Gastrocnemius medialis (tissue), 4 donors: ENCODE data around the gene CCL11. TPM values are rescaled to one million over a fixed set of nuclear protein-coding genes. Genes with fewer than 3 reads are reported as not detected.

Experiments used
- ATAC-seq, 2 donors: fragments of 150-250 bp; one replicate each; pipeline ENCODE4 v1.9.1; 2016
- DNase-seq, 2 donors: peaks; one replicate each; pipeline ENCODE4 v3.0.0-alpha.2; 2019
- H3K27ac ChIP-seq, 4 donors: fragments of 200-600 bp; sonication (generic); 1 replicate in 1 of 4; 2 replicates in 3 of 4; pipeline ENCODE4 v1.5.1; 2016 to 2018; ENCODE audit warnings: mild to moderate bottlenecking in 2 of 4, moderate library complexity in 1 of 4
- H3K27me3 ChIP-seq, 3 donors: fragments of 200-600 bp; sonication (generic) in 2 of 3; 1 replicate in 1 of 3; 2 replicates in 2 of 3; pipeline versions ENCODE4 v1.5.1 to v1.6.0; 2016 to 2019; ENCODE audit warnings: mild to moderate bottlenecking in 1 of 3, moderate library complexity in 1 of 3
- H3K36me3 ChIP-seq, 2 donors: fragments of 200-600 bp; sonication (generic) in 1 of 2; one replicate each; pipeline ENCODE4 v1.5.1; 2017 to 2018
- H3K4me1 ChIP-seq, 2 donors: fragments of 200-600 bp; sonication (generic) in 1 of 2; one replicate each; pipeline ENCODE4 v1.5.1; 2016 to 2017; ENCODE audit warnings: mild to moderate bottlenecking in 2 of 2
- H3K4me3 ChIP-seq, 4 donors: fragments of 200-600 bp; sonication (generic) in 3 of 4; 1 replicate in 1 of 4; 2 replicates in 3 of 4; pipeline ENCODE4 v1.5.1; 2016 to 2019; ENCODE audit warnings: mild to moderate bottlenecking in 2 of 4
- H3K9me3 ChIP-seq, 3 donors: fragments of 200-600 bp; sonication (generic) in 2 of 3; 1 replicate in 1 of 3; 2 replicates in 2 of 3; pipeline ENCODE4 v1.5.1; 2016 to 2019
- POLR2A ChIP-seq, 2 donors: fragments of 450-650 bp; IDR thresholded peaks; one replicate each; pipeline ENCODE4 v1.6.1; 2017; ENCODE audit warnings: antibody characterized with exemption in 2 of 2, mild to moderate bottlenecking in 2 of 2, moderate library complexity in 2 of 2
- in situ Hi-C, 4 donors: fragments of 200-750 bp; cut with MboI; loops; one replicate each; pipeline versions ENCODE4 v1.15.0 to v1.8.0; 2017; ENCODE audit warnings: low sequenced_read_pairs in 4 of 4
- intact Hi-C: fragments of 100-400 bp; cut with DNase I; formaldehyde crosslinking; loops from one replicate; pipeline ENCODE4 v1.15.1; 2023; ENCODE audit warnings: low total_unique reads
- total RNA-seq, 4 donors: library from RNA; depleted of rRNA; stranded (reverse); fragments of >200 nt; gene quantifications; one replicate each; pipeline versions ENCODE4 v1.1.0 to v1.2.3, GENCODE V29; 2016
- TF ChIP-seq, protein P1 (sequence below), 5 experiments: fragments of 450-650 bp in 3 of 5; fragments of 200-600 bp in 2 of 5; sonication (generic) in 2 of 5; IDR thresholded peaks in 4 of 5; conservative IDR thresholded peaks in 1 of 5; 1 replicate in 4 of 5; 2 replicates in 1 of 5; pipeline ENCODE4 v1.5.1; 2016 to 2019; ENCODE audit warnings: antibody characterized with exemption in 5 of 5, mild to moderate bottlenecking in 3 of 5, moderate library complexity in 3 of 5

The CCL11 gene
- total RNA-seq, 4 donors from 2014 or later = not detected

DNA sequence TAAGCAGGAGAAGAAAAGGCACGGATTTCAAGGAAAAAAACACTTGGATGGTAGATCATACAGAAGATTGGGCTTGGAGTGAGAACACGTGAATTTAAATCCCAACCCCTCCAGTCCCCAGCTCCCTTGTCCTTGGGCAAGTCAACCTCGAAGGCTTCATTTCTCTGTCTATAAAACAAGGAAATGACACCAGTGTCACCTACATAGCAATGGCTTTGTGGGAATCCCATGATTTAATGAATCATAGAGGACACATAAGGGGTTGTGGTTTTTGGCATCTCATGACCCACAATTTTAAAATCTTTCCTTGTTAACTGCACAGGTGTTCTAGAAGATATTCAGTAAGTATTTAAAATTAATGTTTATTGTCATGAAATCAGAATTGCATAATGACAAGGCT lies 38.7 kb upstream of the CCL11 start:
- ATAC-seq (no peak), DNase-seq (no peak)
- intact Hi-C loops (no loop called here), in situ Hi-C loops (no loop called here)
- TF ChIP-seq, protein P1, sequence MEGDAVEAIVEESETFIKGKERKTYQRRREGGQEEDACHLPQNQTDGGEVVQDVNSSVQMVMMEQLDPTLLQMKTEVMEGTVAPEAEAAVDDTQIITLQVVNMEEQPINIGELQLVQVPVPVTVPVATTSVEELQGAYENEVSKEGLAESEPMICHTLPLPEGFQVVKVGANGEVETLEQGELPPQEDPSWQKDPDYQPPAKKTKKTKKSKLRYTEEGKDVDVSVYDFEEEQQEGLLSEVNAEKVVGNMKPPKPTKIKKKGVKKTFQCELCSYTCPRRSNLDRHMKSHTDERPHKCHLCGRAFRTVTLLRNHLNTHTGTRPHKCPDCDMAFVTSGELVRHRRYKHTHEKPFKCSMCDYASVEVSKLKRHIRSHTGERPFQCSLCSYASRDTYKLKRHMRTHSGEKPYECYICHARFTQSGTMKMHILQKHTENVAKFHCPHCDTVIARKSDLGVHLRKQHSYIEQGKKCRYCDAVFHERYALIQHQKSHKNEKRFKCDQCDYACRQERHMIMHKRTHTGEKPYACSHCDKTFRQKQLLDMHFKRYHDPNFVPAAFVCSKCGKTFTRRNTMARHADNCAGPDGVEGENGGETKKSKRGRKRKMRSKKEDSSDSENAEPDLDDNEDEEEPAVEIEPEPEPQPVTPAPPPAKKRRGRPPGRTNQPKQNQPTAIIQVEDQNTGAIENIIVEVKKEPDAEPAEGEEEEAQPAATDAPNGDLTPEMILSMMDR (IDR thresholded peaks at IDR 0.05 in 4 of 5, conservative IDR thresholded peaks at IDR 0.05 in 1 of 5) = no peak
- TF ChIP-seq POLR2A (IDR thresholded peaks at IDR 0.05) = no peak
- peaks cover 13 to 54% of the 10 kb centered on the region in 2 donors for H3K4me1 ChIP-seq
- no peak overlapping the region for H3K4me3 ChIP-seq
- H3K27me3 ChIP-seq = no peaks in the 10 kb centered on the region
- H3K27ac ChIP-seq = no peak overlapping the region
- no peaks in the 10 kb centered on the region for H3K9me3 ChIP-seq
- no peaks in the 10 kb centered on the region for H3K36me3 ChIP-seq

DNA sequence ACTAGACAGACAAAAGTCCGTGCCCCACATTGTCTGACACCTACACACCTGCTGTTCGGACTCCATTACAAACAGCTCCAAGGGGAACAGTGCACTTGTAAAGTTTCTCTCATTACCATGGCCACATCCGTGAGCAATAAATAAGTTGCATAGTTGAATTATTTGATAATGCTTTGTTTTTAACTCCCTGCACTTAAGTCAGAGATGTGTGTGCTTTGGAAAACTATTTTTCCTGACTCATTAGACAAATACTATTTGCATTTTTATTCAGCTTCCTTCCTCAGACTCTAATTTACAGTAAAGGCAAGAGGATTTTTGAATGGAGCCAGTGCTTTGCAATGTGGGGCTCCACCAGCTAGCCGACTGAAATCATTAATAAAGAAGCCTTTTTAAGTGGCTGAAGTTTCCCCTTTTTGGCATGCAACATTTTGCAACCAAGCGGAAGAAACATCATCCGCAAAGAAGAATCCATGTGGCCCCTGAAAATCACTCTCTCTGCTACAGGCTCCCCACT lies 37.0 kb upstream of the CCL11 start:
- TF ChIP-seq, protein P1 (IDR thresholded peaks at IDR 0.05 in 4 of 5, conservative IDR thresholded peaks at IDR 0.05 in 1 of 5) = no peak
- no peak for TF ChIP-seq POLR2A (IDR thresholded peaks at IDR 0.05)
- no peak overlapping the region for H3K27ac ChIP-seq
- peaks cover 22 to 58% of the 10 kb centered on the region in 2 donors for H3K4me1 ChIP-seq
- DNase-seq (no peak), ATAC-seq (no peak)
- intact Hi-C loops = no loop called here
- in situ Hi-C loops = no loop called here
- H3K9me3 ChIP-seq = no peaks in the 10 kb centered on the region
- H3K36me3 ChIP-seq = no peaks in the 10 kb centered on the region
- H3K27me3 ChIP-seq = no peaks in the 10 kb centered on the region
- no peak overlapping the region for H3K4me3 ChIP-seq

DNA sequence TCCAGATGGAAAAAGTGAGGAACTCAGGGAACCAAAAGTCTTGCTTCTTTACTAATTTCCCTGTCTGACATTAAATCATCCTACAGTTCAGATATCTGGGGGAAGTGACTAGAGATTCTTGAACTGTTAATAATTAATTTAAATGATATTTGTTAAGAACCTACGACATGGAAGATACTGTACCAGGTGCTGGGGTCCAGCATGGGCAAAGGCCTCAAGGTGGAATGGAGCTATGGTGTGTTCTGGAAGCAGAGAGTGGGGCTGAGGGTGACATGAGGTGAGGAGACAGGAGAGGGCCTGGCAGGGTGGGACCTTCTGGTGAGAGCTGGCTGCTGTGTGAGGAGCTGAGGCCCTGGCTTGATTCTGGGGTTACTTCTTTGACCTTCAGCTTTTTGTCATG lies 36.5 kb upstream of the CCL11 start:
- ATAC-seq = no peak
- Histone ChIP-seq H3K9me3 (no peaks in the 10 kb centered on the region), H3K27me3 (no peaks in the 10 kb centered on the region), H3K4me3 (no peak overlapping the region), H3K4me1 (peaks cover 26 to 60% of the 10 kb centered on the region in 2 donors), H3K36me3 (no peaks in the 10 kb centered on the region), H3K27ac (no peak overlapping the region)
- in situ Hi-C loops = no loop called here
- DNase-seq = no peak
- TF ChIP-seq POLR2A (IDR thresholded peaks at IDR 0.05) = no peak
- TF ChIP-seq, protein P1 (IDR thresholded peaks at IDR 0.05 in 4 of 5, conservative IDR thresholded peaks at IDR 0.05 in 1 of 5) = no peak
- intact Hi-C loops = no loop called here

DNA sequence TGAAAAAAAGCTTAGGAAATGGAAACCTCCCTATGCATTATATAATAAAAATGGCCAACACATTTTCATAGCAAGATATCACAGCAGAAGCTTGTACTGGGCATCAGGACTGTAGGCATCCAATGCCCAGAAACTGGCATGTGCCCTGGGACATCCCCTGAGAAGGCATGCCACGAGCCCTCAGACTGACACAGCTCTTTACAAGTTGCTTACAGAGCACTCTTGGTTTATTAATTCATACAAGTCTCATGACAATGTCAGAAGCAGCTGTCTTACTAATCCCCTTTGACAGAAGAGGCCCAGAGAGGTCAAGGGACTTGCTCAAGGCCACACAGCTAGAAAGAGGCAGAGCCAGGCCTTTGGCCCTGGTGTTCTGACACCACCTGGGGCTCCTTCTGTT lies 36.1 kb upstream of the CCL11 start:
- in situ Hi-C loops = no loop called here
- TF ChIP-seq, protein P1 (IDR thresholded peaks at IDR 0.05 in 4 of 5, conservative IDR thresholded peaks at IDR 0.05 in 1 of 5) = no peak
- no peak for TF ChIP-seq POLR2A (IDR thresholded peaks at IDR 0.05)
- H3K9me3 ChIP-seq = no peaks in the 10 kb centered on the region
- H3K27me3 ChIP-seq = no peaks in the 10 kb centered on the region
- ATAC-seq = no peak
- peaks cover 31 to 64% of the 10 kb centered on the region in 2 donors for H3K4me1 ChIP-seq
- H3K4me3 ChIP-seq = no peak overlapping the region
- DNase-seq = peak; percentile 24 to 34
- intact Hi-C loops = no loop called here
- no peak overlapping the region for H3K27ac ChIP-seq
- no peaks in the 10 kb centered on the region for H3K36me3 ChIP-seq

DNA sequence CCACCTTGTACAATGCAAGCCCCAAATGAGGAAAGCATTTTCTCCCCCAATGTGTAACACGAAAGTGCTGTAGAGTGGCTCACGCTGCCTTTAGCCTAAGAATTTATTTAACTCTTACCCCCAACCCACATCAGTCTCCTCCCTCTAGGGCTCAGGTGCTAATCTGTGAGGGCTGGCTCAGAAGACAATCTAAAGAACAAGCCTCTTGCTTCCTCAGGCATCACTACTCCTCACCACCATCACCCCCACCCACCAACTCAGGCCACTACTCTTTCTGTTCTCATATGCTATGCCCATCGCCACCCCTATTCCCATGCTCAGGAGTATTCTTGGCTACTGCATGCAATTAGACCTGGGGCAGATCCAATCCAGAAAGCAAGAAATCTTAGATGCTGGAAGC lies 34.4 kb upstream of the CCL11 start:
- no peak for DNase-seq
- H3K27me3 ChIP-seq = no peaks in the 10 kb centered on the region
- no peak overlapping the region for H3K27ac ChIP-seq
- no peak for ATAC-seq
- H3K9me3 ChIP-seq = no peaks in the 10 kb centered on the region
- TF ChIP-seq, protein P1 (IDR thresholded peaks at IDR 0.05 in 4 of 5, conservative IDR thresholded peaks at IDR 0.05 in 1 of 5) = no peak
- no peak for TF ChIP-seq POLR2A (IDR thresholded peaks at IDR 0.05)
- H3K4me1 ChIP-seq = peaks cover 34 to 76% of the 10 kb centered on the region in 2 donors
- H3K4me3 ChIP-seq = no peak overlapping the region
- in situ Hi-C loops (no loop called here), intact Hi-C loops (loop anchor here (5.0 kb wide), 1 partner anchor 61 kb away; no protein-coding TSS in a partner anchor)
- no peaks in the 10 kb centered on the region for H3K36me3 ChIP-seq
